DND-41 (cell line): ENCODE measurements around the gene CPNE9.

Source experiments
- ATAC-seq: fragments of 200-7000 bp; cut with Tn5 transposase; 3 replicates; pipeline ENCODE4 v1.9.1; 2021; ENCODE audit warnings: low read depth; ENCODE audit not compliant: insufficient read depth
- DNase-seq: peaks from one replicate; pipeline ENCODE4 v3.0.0-alpha.2; 2020
- H2AFZ ChIP-seq: 2 replicates; pipeline ENCODE4 v1.6.0; 2012; ENCODE audit warnings: low read depth, low read length
- H3K27ac ChIP-seq: 2 replicates; pipeline ENCODE4 v1.5.1; 2012; ENCODE audit warnings: low read length, inconsistent platforms
- H3K27me3 ChIP-seq: fragments of 200-600 bp; sonication (generic); 2 replicates; pipeline ENCODE4 v1.6.0; 2012; ENCODE audit warnings: low read length, mild to moderate bottlenecking, inconsistent platforms; ENCODE audit not compliant: insufficient read depth, poor library complexity
- H3K36me3 ChIP-seq: 2 replicates; pipeline ENCODE4 v1.5.1; 2012; ENCODE audit warnings: low read length, inconsistent platforms; ENCODE audit not compliant: insufficient read depth
- H3K4me1 ChIP-seq: 2 replicates; pipeline ENCODE4 v1.5.1; 2012; ENCODE audit warnings: mild to moderate bottlenecking, low read length; ENCODE audit not compliant: insufficient read depth
- H3K4me2 ChIP-seq: 2 replicates; pipeline ENCODE4 v1.6.0; 2012; ENCODE audit warnings: mild to moderate bottlenecking, moderate library complexity, low read length, inconsistent platforms; ENCODE audit not compliant: insufficient read depth
- H3K4me3 ChIP-seq, 2 experiments: fragments of 200-600 bp in 1 of 2; shearing (Covaris generic) in 1 of 2; 2 replicates each; pipeline ENCODE4 v1.5.1; 2012 to 2016; ENCODE audit warnings: inconsistent platforms in 2 of 2, low read length in 2 of 2, mild to moderate bottlenecking in 2 of 2, low read depth in 1 of 2, moderate library complexity in 1 of 2
- H3K79me2 ChIP-seq: 2 replicates; pipeline ENCODE4 v1.6.0; 2012; ENCODE audit warnings: low read length, inconsistent platforms; ENCODE audit not compliant: insufficient read depth
- H3K9ac ChIP-seq: 2 replicates; pipeline ENCODE4 v1.6.0; 2012; ENCODE audit warnings: low read depth, mild to moderate bottlenecking, inconsistent platforms, low read length, moderate library complexity
- H3K9me3 ChIP-seq: 2 replicates; pipeline ENCODE4 v1.5.1; 2012; ENCODE audit warnings: low read length, moderate library complexity, mild to moderate bottlenecking, inconsistent platforms; ENCODE audit not compliant: insufficient read depth, severe bottlenecking
- H4K20me1 ChIP-seq: 2 replicates; pipeline ENCODE4 v1.6.0; 2012; ENCODE audit warnings: low read length; ENCODE audit not compliant: insufficient read depth
- CTCF ChIP-seq: IDR thresholded peaks from 2 replicates; pipeline ENCODE4 v1.5.1; 2012; ENCODE audit warnings: borderline replicate concordance, low read length, moderate library complexity, mild to moderate bottlenecking; ENCODE audit not compliant: poor library complexity, severe bottlenecking; ENCODE audit errors: extremely low read depth
- EZH2 ChIP-seq: IDR thresholded peaks from 3 replicates; pipeline ENCODE4 v1.6.1; 2012; ENCODE audit warnings: borderline replicate concordance, low read depth, mild to moderate bottlenecking, moderate library complexity, low read length, inconsistent platforms; ENCODE audit not compliant: severe bottlenecking

CPNE9 gene

GRCh38 chr3:9682096-9682495, 21.5 kb upstream of the CPNE9 start:
- H2AFZ ChIP-seq = no peak overlapping the region
- H3K27me3 ChIP-seq = no peaks in the 10 kb centered on the region
- H3K4me3 ChIP-seq = no peak overlapping the region
- no peak overlapping the region for H3K4me2 ChIP-seq
- H3K4me1 ChIP-seq = no peaks in the 10 kb centered on the region
- H3K9ac ChIP-seq = no peak overlapping the region
- TF ChIP-seq EZH2 (no peak), CTCF (no peak)
- no peak overlapping the region for H3K27ac ChIP-seq
- ATAC-seq (no peak), DNase-seq (no peak)
- no peaks in the 10 kb centered on the region for H4K20me1 ChIP-seq
- no peaks in the 10 kb centered on the region for H3K79me2 ChIP-seq
- peaks cover 98% of the 10 kb centered on the region for H3K36me3 ChIP-seq
- H3K9me3 ChIP-seq = no peaks in the 10 kb centered on the region

GRCh38 chr3:9683426-9683825, 20.2 kb upstream of the CPNE9 start:
- no peaks in the 10 kb centered on the region for H4K20me1 ChIP-seq
- no peak for DNase-seq
- TF ChIP-seq CTCF = no peak
- TF ChIP-seq EZH2 = no peak

GRCh38 chr3:9685216-9686049, 18.2 kb upstream of the CPNE9 start:
- H3K9me3 ChIP-seq = no peaks in the 10 kb centered on the region
- ATAC-seq (no peak), DNase-seq (no peak)
- no peaks in the 10 kb centered on the region for H4K20me1 ChIP-seq
- TF ChIP-seq CTCF (no peak), EZH2 (no peak)
- no peak overlapping the region for H3K4me2 ChIP-seq
- H3K27ac ChIP-seq = no peak overlapping the region
- H2AFZ ChIP-seq = no peak overlapping the region
- no peaks in the 10 kb centered on the region for H3K27me3 ChIP-seq
- no peaks in the 10 kb centered on the region for H3K79me2 ChIP-seq
- H3K36me3 ChIP-seq = peaks cover 98% of the 10 kb centered on the region
- no peak overlapping the region for H3K4me3 ChIP-seq
- no peak overlapping the region for H3K9ac ChIP-seq
- no peaks in the 10 kb centered on the region for H3K4me1 ChIP-seq

More at GRCh38 chr3:9683426-9683825, 20.2 kb upstream of the CPNE9 start:
- Histone ChIP-seq H3K4me1 (no peaks in the 10 kb centered on the region), H3K79me2 (no peaks in the 10 kb centered on the region), H3K4me2 (no peak overlapping the region), H2AFZ (no peak overlapping the region), H3K27ac (no peak overlapping the region), H3K36me3 (peaks cover 98% of the 10 kb centered on the region), H3K4me3 (no peak overlapping the region), H3K9ac (no peak overlapping the region), H3K9me3 (no peaks in the 10 kb centered on the region), H3K27me3 (no peaks in the 10 kb centered on the region)
- ATAC-seq = no peak
